Smooth muscle cell of the umbilical artery (primary cell): ENCODE data around the gene TMTC1. TPM values are rescaled to one million over a fixed set of nuclear protein-coding genes. Genes with fewer than 3 reads are reported as not detected.

ENCODE experiments used
- total RNA-seq: library from RNA; depleted of rRNA; stranded (reverse); fragments of >200 nt; gene quantifications from 2 replicates; pipeline ENCODE4 v1.2.3, GENCODE V29; 2014

TMTC1 gene
- 8.9 and 20.5 TPM in 2 replicates for total RNA-seq

DNA sequence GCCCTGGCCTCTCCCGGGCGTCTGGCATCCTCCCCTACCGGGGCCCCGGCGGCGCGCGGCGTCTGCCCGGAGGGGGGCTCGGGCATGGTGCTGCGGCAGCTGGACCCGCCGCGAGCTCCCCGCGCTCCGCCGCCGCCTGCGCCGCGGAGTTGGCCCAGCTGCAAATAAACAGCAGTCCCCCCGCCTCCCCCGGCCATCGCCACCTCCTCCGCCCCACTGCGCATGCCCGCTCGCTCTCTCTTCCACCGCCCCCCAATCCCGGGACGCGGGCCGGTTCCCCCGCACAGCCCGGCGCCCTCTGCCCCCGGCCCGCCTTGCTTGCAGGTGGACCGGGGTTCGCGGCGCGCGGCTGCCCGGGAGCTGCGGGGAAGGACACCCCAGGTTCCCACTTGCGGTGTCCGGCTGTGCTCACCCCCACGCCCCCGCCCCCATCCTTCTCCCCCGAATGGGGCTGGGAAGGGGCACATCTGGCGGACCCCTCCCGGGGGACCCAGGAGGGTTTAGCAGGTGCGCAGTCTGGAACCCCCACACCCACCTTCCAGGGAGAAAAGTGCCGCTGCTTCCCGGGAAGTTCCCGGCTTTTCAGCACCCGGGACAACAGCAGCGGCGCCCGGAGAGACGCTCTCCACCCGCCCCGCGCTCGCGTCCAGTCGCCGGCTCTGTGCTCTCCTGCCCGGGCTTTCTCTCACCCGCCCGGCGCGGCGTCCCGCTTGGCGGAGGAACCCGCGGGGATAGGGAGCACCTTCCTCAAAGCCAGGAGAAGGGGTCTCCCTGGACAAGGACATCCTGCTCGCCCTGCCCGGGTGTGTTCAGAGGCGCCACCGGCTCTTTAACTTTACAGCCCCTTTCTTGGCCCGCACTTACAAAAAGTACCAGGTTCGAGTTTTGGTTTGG lies at the start of gene TMTC1:
Gene TMTC1, minus strand, starts transcription at position 170 of the 894 bp plus-strand sequence. CDS start 191 bp downstream, outside the sequence.

DNA sequence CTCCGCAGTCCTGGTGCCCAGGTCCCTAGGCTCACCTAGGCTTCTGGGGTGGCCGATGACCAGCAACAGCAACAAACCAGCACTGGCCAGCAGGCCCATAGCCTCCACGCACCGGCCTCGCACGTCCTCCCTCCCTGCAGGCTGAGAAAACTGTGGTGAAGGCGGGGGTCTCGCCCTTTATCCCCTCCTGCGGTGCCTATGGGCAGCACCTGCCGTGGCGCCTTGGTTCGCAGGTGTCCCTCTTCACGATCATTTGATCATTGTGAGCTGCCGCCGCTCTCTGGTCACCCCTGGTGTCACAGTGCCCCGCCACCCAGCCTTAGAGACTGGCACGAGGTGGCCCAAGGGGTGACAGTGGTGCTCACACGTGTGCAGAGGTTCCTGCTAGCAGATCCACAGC lies 286.2 kb downstream of the TMTC1 start, which contains the start of gene OVCH1:
Gene OVCH1, minus strand, starts transcription at position 99 of the 400 bp plus-strand sequence. Its CDS starts 0 bp downstream, at position 99.

